NCI-H2081 treated with DMSO at 0.1 percent for 48 hours (cell line): ENCODE measurements around the gene VARS1.
"Not testable (repeated sequence)": the region's sequence is repeated elsewhere in the genome, so short reads cannot be mapped to it uniquely, and the experiment has no call there.

Experiments used
- DNase-seq: peaks from one replicate; lab custom pipeline; 2025; lab: John Stamatoyannopoulos, UW

Gene VARS1

GRCh38 chr6:31795616-31796298, at the start of gene VARS1:
Gene VARS1 (minus strand): TSS chr6:31795752. CDS start chr6:31795217, 535 bp downstream.
- DNase-seq = peak; percentile 60

GRCh38 chr6:31844507-31844906, 49.0 kb upstream of the VARS1 start:
- no peak for DNase-seq

- DNase-seq = no peak
These were observed 46.5 kb upstream of the VARS1 start for GRCh38 chr6:31842053-31842452.

GRCh38 chr6:31839779-31840126, 44.2 kb upstream of the VARS1 start:
- not testable (repeated sequence) for DNase-seq

GRCh38 chr6:31838968-31839367, 43.4 kb upstream of the VARS1 start:
- DNase-seq = no peak

DNA sequence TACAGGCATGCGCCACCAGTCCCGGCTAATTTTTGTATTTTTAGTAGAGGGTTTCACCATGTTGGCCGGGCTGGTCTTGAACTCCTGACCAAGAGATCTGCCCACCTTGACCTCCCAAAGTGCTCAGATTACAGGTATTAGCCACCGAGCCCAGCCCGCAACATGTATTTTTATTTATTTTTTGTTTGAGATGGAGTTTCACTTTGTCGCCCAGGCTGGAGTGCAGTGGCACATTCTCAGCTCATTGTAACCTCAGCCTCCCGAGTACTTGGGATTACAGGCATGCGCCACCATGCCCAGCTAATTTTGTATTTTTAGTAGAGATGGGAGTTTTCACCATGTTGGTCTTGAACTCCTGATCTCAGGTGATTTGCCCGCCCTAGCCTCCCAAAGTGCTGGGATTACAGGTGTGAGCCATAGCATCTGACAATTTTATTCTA, 42.6 kb upstream of the VARS1 start:
- DNase-seq = not testable (repeated sequence)

GRCh38 chr6:31837369-31838113, 42.0 kb upstream of the VARS1 start:
- no peak for DNase-seq

DNA sequence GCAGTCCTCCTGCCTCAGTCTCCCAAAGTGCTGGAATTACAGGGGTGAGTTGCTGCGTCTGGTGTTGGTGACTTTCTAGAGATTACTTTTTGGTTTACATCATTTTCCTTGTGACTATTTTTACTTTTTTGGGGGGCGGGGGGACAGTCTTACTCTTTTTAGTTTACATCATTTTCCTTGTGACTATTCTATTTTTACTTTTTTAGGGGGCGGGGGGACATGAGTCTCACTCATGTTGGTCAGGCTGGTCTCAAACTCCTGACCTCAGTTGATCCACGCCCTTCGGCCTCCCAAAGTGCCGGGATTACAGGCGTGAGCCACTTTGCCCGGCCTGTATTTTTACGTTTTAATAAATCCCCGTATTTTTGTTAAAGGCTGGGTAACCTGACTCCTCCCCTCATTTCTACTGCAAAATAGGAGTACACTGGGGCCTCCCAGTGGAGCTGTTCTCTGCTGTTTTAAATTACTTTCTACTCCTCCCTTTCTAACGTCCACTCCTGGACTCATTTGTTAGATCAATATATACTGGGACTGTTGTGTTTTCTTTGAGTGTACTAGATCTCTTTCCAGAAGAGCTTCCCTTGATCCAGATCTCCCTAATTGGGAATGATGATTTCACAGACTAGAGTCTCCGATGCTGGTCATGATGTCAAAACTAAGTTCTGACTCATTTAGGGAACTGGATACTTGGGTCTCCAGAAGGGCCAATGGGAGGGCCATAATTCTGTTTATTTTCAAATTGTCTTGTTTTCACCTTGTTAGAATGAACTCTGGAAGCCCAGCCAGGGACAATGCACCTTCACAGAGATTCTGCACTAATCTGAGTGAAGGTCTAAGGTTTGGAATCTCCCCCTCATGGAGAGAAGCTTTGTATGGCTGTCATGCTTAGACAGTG, 41.2 kb upstream of the VARS1 start:
- DNase-seq = no peak

DNA sequence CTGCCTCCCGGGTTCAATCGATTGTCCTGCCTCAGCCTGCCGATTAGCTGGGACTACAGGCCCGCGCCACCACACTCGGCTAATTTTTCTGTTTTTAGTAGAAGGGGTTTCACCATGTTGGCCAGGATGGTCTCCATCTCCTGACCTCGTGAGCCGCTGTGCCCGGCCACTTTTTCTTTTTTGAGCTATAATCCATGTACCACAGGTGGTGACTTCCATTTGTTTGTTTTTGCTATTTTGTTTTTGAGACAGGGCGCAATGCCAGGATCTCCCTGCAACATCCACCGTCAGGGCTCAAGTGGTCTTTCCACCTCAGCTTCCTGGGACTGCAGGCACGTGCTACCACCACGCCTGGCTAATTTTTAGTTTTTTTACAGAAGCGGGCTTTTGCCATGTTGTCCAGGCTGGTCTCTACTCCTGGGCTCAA, 40.5 kb upstream of the VARS1 start:
- DNase-seq = no peak

DNA sequence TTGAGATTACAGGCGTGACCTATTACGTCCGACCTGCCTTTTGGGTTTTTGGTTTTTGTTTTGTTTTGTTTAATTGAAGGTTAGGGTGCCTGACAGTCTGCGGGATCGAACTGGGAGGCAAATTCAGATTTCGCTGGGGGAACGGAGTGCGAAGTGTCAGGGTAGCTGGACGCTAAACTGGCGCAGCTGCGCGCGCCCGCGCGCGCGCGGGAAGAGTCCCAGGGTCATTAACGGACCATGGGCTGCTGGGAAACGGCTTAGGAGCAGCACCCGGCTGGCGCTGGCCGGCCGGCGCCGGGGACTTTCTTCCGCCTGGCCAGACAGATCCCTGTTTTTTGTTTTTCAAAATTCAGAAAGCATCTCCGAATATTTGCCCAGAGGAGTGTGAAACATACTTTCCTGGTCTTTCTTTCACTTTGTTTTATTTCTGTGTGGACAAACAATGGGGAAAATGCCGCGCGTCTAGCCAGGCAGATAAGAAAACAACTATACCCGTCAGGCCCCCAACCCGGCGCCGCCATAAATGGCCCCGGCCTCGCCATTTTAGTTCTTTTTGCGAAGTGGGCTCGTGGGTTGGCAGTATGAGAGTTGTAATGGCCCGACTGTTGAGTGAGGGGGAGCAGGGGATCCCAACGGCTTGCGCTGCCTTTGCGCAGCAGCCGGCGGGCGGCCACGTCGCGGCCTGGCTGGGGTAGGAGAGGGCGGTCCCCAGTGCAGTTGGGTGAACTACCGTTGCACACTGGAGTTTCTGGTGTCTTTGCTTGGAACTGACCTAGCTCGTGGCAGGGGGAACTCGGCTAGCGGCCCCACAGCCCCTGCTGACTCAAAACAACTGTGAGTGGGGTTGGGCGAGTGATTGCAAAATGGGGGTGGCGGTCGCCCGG, 39.1 kb upstream of the VARS1 start:
- DNase-seq = peak; percentile 78

GRCh38 chr6:31831350-31832215, 36.0 kb upstream of the VARS1 start:
- no peak for DNase-seq

- DNase-seq = no peak
These were observed 35.4 kb upstream of the VARS1 start for GRCh38 chr6:31830886-31831335.

GRCh38 chr6:31829633-31830283, 34.2 kb upstream of the VARS1 start:
- DNase-seq = no peak

- peak; percentile 99 for DNase-seq
These were observed 31.9 kb upstream of the VARS1 start, which contains the start of gene HSPA1B for GRCh38 chr6:31827286-31828079. Gene HSPA1B (plus strand): TSS chr6:31827738. CDS start chr6:31827951, 213 bp downstream.

- DNase-seq = no peak
These were observed 31.3 kb upstream of the VARS1 start for GRCh38 chr6:31826793-31827285.

DNA sequence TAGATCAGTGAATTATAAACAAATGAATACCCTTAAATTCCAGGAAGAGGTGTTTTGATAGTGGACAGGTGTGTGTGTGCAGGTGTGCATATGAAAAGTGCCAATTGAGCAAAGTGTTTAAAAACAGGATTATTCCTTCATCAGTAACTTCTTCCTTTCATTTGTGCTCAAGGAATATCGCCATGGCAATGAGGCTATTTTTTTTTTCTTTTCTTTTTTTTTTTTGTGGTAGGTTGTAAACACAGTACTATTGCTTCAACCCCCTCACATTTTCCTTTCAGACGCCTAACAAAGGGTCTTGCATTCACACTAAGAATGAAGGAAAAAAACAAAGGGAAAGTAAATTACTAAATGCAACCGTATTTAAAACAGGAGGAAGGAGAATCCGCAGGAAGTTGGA, 30.0 kb upstream of the VARS1 start:
- no peak for DNase-seq

DNA sequence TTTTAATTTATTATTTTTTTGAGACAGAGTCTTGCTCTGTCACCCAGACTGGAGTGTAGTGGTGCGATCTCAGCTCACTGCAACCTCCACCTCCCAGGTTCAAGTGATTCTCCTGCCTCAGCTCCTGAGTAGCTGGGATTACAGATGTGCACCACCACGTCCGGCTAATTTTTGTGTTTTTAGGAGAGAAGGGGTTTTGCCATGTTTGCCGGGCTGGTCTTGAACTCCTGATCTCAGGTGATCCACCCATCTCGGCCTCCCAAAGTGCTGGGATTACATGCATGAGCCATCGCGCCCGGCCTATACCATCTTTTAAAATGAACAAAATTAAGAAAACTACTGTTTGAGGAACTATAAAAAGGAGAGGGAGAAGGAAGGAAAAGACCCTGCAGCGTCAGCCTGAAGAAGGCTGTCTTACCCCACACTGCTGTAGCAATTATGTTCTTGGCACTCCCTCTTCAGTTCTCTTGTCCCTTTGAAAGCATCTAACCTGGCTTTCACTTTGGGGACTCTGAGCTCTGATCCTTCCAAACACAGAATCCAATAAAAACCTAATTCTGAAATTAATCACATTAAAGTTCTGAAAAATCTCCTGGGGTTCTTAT, 28.1 kb upstream of the VARS1 start:
- not testable (repeated sequence) for DNase-seq
